ENCODE data around the gene UPP2. TPM values are rescaled to one million over a fixed set of nuclear protein-coding genes. Genes with fewer than 3 reads are reported as not detected.

UPP2 gene
- total and polyA plus RNA-seq, 2 experiments from 2014 or later = 0.70 TPM; not detected in 1

DNA sequence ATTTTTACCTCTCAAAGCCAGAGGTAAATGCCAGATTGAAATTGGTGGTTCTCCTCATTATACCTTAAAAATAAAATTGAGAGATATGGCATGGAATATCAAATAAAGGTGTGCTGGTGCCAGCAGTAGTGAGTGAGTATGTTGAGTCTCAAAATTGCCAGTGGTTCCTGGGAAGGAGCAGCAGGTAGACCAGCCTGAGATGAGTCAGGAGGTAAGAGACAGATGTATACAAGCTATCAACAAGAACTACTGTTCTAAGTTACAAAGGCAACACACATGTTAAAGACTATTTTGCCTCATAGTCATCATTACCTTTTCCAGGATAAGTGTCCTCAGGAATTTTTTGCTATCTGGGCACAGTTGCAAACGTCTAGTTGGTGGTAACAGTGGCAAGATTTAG, 1.3 kb upstream of the UPP2 start:
- H3K4me3 ChIP-seq = no peak overlapping the region
- no peaks in the 10 kb centered on the region for H3K9me2 ChIP-seq (replicated peaks; ENCODE audit: insufficient read depth)
- no peak for TF ChIP-seq EZH2phosphoT487 (IDR thresholded peaks at IDR 0.05; ENCODE audit: low read depth, severe bottlenecking, unreplicated experiment)
- no peaks in the 10 kb centered on the region for H3K9me3 ChIP-seq (ENCODE audit: low read depth)
- peaks cover 4% of the 10 kb centered on the region for H3K4me1 ChIP-seq (ENCODE audit: insufficient read depth)
- no peaks in the 10 kb centered on the region for H4K20me1 ChIP-seq (ENCODE audit: insufficient read depth, poor library complexity, severe bottlenecking)
- no peaks in the 10 kb centered on the region for H3K27me3 ChIP-seq
- H3K4me2 ChIP-seq = no peak overlapping the region
- H3K36me3 ChIP-seq (replicated peaks; ENCODE audit: insufficient read depth, low read depth) = no peaks in the 10 kb centered on the region
- no peak for DNase-seq (ENCODE audit: low spot score)
- H3K27ac ChIP-seq = no peak overlapping the region
- WGBS (ENCODE audit: low lambda C conversion rate, missing lambda C conversion rate) = 74% methylated on average over 1 of the region's 1 CpG
- H3K79me2 ChIP-seq = no peaks in the 10 kb centered on the region
- H2AFZ ChIP-seq = no peak overlapping the region

DNA sequence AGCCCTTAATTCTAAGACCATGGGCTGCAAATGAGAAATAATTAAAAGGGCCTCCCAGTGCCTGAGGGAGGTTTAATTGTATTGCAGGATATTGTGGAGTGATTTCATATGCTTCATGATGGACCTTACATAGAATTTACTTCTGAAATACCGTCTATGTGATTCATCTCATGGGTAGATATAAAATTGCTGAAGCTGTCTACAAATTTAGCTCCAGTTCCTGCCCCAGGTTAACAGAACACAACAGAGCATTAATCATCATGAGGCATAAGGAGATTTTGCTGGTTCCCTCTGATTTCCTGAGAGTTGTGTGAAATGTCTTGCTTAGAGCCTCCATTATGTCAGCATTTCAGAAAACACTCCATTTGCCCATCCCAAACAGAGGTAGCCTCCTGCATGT, 770 bp downstream of the UPP2 start:
- Histone ChIP-seq H4K20me1 (ENCODE audit: insufficient read depth, poor library complexity, severe bottlenecking) (no peaks in the 10 kb centered on the region), H3K4me3 (no peak overlapping the region), H3K9me2 (replicated peaks; ENCODE audit: insufficient read depth) (no peaks in the 10 kb centered on the region), H3K36me3 (replicated peaks; ENCODE audit: insufficient read depth, low read depth) (no peaks in the 10 kb centered on the region), H3K79me2 (no peaks in the 10 kb centered on the region), H3K27ac (no peak overlapping the region), H3K9me3 (ENCODE audit: low read depth) (no peaks in the 10 kb centered on the region), H2AFZ (no peak overlapping the region), H3K27me3 (no peaks in the 10 kb centered on the region), H3K4me2 (no peak overlapping the region), H3K4me1 (ENCODE audit: insufficient read depth) (no peaks in the 10 kb centered on the region)
- DNase-seq (ENCODE audit: low spot score) = no peak
- TF ChIP-seq EZH2phosphoT487 (IDR thresholded peaks at IDR 0.05; ENCODE audit: low read depth, severe bottlenecking, unreplicated experiment) = no peak
- TF ChIP-seq, protein P1, sequence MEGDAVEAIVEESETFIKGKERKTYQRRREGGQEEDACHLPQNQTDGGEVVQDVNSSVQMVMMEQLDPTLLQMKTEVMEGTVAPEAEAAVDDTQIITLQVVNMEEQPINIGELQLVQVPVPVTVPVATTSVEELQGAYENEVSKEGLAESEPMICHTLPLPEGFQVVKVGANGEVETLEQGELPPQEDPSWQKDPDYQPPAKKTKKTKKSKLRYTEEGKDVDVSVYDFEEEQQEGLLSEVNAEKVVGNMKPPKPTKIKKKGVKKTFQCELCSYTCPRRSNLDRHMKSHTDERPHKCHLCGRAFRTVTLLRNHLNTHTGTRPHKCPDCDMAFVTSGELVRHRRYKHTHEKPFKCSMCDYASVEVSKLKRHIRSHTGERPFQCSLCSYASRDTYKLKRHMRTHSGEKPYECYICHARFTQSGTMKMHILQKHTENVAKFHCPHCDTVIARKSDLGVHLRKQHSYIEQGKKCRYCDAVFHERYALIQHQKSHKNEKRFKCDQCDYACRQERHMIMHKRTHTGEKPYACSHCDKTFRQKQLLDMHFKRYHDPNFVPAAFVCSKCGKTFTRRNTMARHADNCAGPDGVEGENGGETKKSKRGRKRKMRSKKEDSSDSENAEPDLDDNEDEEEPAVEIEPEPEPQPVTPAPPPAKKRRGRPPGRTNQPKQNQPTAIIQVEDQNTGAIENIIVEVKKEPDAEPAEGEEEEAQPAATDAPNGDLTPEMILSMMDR (IDR thresholded peaks at IDR 0.05; ENCODE audit: poor library complexity) = no peak
- no peak for TF ChIP-seq EZH2 (IDR thresholded peaks at IDR 0.05; ENCODE audit: borderline replicate concordance)
- 90% methylated on average over 1 of the region's 1 CpG for WGBS (ENCODE audit: low lambda C conversion rate, missing lambda C conversion rate)

DNA sequence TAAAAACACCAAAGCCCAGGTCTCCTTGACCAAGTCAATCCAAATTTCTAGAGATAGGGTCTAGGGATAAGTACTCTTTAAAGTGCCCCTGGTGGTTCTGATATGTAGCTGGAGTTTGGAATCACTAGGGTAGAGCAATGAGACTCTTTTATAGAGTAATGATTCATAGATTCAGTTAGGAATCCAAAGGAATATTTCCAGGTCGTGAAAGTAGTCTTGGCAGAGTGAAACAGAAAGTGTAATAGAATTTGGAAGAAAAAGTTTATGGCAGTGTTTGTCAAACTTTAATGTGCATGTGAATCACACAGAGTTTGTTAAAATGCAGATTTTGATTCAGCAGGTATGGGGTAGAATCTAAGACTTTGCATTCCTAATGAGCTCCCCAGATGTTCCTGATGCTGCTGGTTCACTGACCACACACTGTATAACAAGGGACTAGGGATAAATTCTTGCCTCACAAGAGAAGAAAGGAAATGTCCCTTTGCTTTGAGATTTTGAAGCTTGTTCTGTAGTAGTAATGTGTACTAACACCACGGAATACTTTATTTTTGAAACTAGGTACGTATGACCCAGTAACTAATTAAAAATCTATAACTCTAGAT, 1.8 kb downstream of the UPP2 start:
- H4K20me1 ChIP-seq (ENCODE audit: insufficient read depth, poor library complexity, severe bottlenecking) = no peaks in the 10 kb centered on the region
- no peaks in the 10 kb centered on the region for H3K9me2 ChIP-seq (replicated peaks; ENCODE audit: insufficient read depth)
- no peaks in the 10 kb centered on the region for H3K79me2 ChIP-seq
- no peak overlapping the region for H3K4me3 ChIP-seq
- no peak for TF ChIP-seq EZH2 (IDR thresholded peaks at IDR 0.05; ENCODE audit: borderline replicate concordance)
- TF ChIP-seq, protein P1 (IDR thresholded peaks at IDR 0.05; ENCODE audit: poor library complexity) = no peak
- TF ChIP-seq EZH2phosphoT487 (IDR thresholded peaks at IDR 0.05; ENCODE audit: low read depth, severe bottlenecking, unreplicated experiment) = no peak
- no peaks in the 10 kb centered on the region for H3K27me3 ChIP-seq
- DNase-seq (ENCODE audit: low spot score) = no peak
- H3K36me3 ChIP-seq (replicated peaks; ENCODE audit: insufficient read depth, low read depth) = no peaks in the 10 kb centered on the region
- no peaks in the 10 kb centered on the region for H3K9me3 ChIP-seq (ENCODE audit: low read depth)
- no peaks in the 10 kb centered on the region for H3K4me1 ChIP-seq (ENCODE audit: insufficient read depth)
- no peak overlapping the region for H2AFZ ChIP-seq
- WGBS (ENCODE audit: low lambda C conversion rate, missing lambda C conversion rate) = 74% methylated on average over 3 of the region's 3 CpGs
- no peak overlapping the region for H3K27ac ChIP-seq
- no peak overlapping the region for H3K4me2 ChIP-seq

DNA sequence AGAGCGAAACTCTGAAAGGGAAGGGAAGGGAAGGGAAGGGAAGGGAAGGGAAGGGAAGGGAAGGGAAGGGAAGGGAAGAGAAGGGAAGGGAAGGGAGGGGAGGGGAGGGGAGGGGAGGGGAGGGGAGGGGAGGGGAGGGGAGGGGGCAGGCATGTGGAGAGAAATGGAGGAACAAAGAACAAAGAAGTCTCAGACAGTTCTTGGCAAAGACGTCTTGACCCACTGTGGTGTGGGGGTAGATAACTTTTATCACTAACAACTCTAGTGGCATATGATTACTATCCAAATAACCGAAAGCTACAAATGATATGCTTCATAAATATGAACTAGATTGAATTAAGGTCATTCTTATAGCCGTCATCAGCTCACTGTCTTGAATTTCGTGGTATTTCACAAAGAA, 3.2 kb downstream of the UPP2 start:
- TF ChIP-seq EZH2 (IDR thresholded peaks at IDR 0.05; ENCODE audit: borderline replicate concordance) = no peak
- no peak for TF ChIP-seq EZH2phosphoT487 (IDR thresholded peaks at IDR 0.05; ENCODE audit: low read depth, severe bottlenecking, unreplicated experiment)
- TF ChIP-seq, protein P1 (IDR thresholded peaks at IDR 0.05; ENCODE audit: poor library complexity) = no peak
- H3K9me3 ChIP-seq (ENCODE audit: low read depth) = no peaks in the 10 kb centered on the region
- no peaks in the 10 kb centered on the region for H3K9me2 ChIP-seq (replicated peaks; ENCODE audit: insufficient read depth)
- H3K27ac ChIP-seq = no peak overlapping the region
- no peaks in the 10 kb centered on the region for H3K4me1 ChIP-seq (ENCODE audit: insufficient read depth)
- H3K79me2 ChIP-seq = no peaks in the 10 kb centered on the region
- H3K4me3 ChIP-seq = no peak overlapping the region
- H4K20me1 ChIP-seq (ENCODE audit: insufficient read depth, poor library complexity, severe bottlenecking) = no peaks in the 10 kb centered on the region
- no peaks in the 10 kb centered on the region for H3K36me3 ChIP-seq (replicated peaks; ENCODE audit: insufficient read depth, low read depth)
- no peaks in the 10 kb centered on the region for H3K27me3 ChIP-seq
- 93% methylated on average over 5 of the region's 5 CpGs for WGBS (ENCODE audit: low lambda C conversion rate, missing lambda C conversion rate)
- no peak overlapping the region for H2AFZ ChIP-seq
- H3K4me2 ChIP-seq = no peak overlapping the region
- no peak for DNase-seq (ENCODE audit: low spot score)

Data from hepatocyte (in vitro differentiated cells).